Vagina (tissue), 2 donors: ENCODE data around the gene TWNK.
A peak's percentile ranks its signal among the peaks of the same experiment; 100 is the strongest.

Experiments
- POLR2A ChIP-seq, 2 donors: fragments of 450-650 bp; IDR thresholded peaks; one replicate each; pipeline ENCODE4 v1.6.1; 2017; ENCODE audit warnings: antibody characterized with exemption in 2 of 2, mild to moderate bottlenecking in 2 of 2, moderate library complexity in 2 of 2
- POLR2AphosphoS5 ChIP-seq, 2 donors: sonication (generic); formaldehyde crosslinking; IDR thresholded peaks; one replicate each; pipeline ENCODE4 v1.9.0; 2017; ENCODE audit warnings: antibody characterized with exemption in 2 of 2, mild to moderate bottlenecking in 2 of 2, low read depth in 1 of 2; ENCODE audit not compliant: insufficient read depth in 1 of 2
- TF ChIP-seq, protein P1 (sequence below), 3 experiments: fragments of 450-650 bp in 2 of 3; fragments of 200-600 bp in 1 of 3; sonication (generic) in 1 of 3; IDR thresholded peaks; one replicate each; pipeline ENCODE4 v1.5.1; 2017 to 2019; ENCODE audit warnings: antibody characterized with exemption in 3 of 3, mild to moderate bottlenecking in 2 of 3, moderate library complexity in 2 of 3

- TF ChIP-seq POLR2A (IDR thresholded peaks at IDR 0.05) (peak in 1 of 2 donors; percentile 86), POLR2AphosphoS5 (IDR thresholded peaks at IDR 0.05; ENCODE audit: insufficient read depth in 1 of 2, low read depth in 1 of 2) (peak; percentile 77 to 98)
- TF ChIP-seq, protein P1, sequence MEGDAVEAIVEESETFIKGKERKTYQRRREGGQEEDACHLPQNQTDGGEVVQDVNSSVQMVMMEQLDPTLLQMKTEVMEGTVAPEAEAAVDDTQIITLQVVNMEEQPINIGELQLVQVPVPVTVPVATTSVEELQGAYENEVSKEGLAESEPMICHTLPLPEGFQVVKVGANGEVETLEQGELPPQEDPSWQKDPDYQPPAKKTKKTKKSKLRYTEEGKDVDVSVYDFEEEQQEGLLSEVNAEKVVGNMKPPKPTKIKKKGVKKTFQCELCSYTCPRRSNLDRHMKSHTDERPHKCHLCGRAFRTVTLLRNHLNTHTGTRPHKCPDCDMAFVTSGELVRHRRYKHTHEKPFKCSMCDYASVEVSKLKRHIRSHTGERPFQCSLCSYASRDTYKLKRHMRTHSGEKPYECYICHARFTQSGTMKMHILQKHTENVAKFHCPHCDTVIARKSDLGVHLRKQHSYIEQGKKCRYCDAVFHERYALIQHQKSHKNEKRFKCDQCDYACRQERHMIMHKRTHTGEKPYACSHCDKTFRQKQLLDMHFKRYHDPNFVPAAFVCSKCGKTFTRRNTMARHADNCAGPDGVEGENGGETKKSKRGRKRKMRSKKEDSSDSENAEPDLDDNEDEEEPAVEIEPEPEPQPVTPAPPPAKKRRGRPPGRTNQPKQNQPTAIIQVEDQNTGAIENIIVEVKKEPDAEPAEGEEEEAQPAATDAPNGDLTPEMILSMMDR (IDR thresholded peaks at IDR 0.05): no peak
Measured at GRCh38 chr10:101031128-101031795, 43.9 kb downstream of the TWNK start, which contains the start of the genes PDZD7 and SFXN3.
